ENCODE measurements around the gene LAMA2.

GRCh38 chr6:129335792-129336191 is 452.9 kb downstream of the LAMA2 start:
- no peak for TF ChIP-seq EZH2 (IDR thresholded peaks at IDR 0.05; ENCODE audit: borderline replicate concordance, low read length)
- TF ChIP-seq, protein P1, sequence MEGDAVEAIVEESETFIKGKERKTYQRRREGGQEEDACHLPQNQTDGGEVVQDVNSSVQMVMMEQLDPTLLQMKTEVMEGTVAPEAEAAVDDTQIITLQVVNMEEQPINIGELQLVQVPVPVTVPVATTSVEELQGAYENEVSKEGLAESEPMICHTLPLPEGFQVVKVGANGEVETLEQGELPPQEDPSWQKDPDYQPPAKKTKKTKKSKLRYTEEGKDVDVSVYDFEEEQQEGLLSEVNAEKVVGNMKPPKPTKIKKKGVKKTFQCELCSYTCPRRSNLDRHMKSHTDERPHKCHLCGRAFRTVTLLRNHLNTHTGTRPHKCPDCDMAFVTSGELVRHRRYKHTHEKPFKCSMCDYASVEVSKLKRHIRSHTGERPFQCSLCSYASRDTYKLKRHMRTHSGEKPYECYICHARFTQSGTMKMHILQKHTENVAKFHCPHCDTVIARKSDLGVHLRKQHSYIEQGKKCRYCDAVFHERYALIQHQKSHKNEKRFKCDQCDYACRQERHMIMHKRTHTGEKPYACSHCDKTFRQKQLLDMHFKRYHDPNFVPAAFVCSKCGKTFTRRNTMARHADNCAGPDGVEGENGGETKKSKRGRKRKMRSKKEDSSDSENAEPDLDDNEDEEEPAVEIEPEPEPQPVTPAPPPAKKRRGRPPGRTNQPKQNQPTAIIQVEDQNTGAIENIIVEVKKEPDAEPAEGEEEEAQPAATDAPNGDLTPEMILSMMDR (IDR thresholded peaks at IDR 0.05; ENCODE audit: low read length), result no peak
